ENCODE data around the gene PYGM.

Gene PYGM

GRCh38 chr11:64715110-64715509 is 44.7 kb downstream of the PYGM start:
- Histone ChIP-seq H3K27me3 (ENCODE audit: insufficient read depth, poor library complexity, severe bottlenecking) (peaks cover 49% of the 10 kb centered on the region), H3K27ac (replicated peaks) (no peak overlapping the region)
- no peak for TF ChIP-seq POLR2AphosphoS5 (IDR thresholded peaks at IDR 0.05; ENCODE audit: low read depth)
- no peak for TF ChIP-seq CTCF (IDR thresholded peaks at IDR 0.05; ENCODE audit: insufficient read depth, low read length)
- TF ChIP-seq SPI1 (IDR thresholded peaks at IDR 0.05; ENCODE audit: borderline replicate concordance, low read depth) = no peak
- no peak for TF ChIP-seq GABPA (IDR thresholded peaks at IDR 0.05; ENCODE audit: low read depth)

DNA sequence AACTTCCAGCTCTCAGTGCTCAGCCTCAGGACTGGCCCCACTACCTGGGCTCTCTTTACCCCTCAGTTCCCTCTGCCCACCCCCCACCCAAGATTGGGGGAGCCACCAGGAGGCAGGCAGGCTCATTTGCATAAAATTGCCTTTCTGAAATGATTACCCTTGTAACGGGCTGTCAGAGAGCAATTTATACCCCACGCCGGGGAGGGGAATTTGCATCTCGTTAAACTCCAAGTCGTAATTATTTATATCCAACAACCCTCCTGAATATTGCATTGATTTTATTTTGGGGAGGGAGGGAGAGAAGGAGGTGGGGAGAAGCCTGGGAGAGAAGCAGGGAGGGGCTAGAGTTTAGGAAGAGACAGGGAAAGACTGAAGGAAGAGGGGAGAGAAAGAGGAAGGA is 45.1 kb downstream of the PYGM start:
- no peak for DNase-seq (ENCODE audit: low read depth in 1 of 2, low spot score in 1 of 2)
- Histone ChIP-seq H3K4me3 (replicated peaks; ENCODE audit: insufficient read depth, low read length) (no peak overlapping the region), H3K27ac (replicated peaks) (no peak overlapping the region), H3K27me3 (ENCODE audit: insufficient read depth, poor library complexity, severe bottlenecking) (peaks cover 49% of the 10 kb centered on the region)
- no peak for TF ChIP-seq SPI1 (IDR thresholded peaks at IDR 0.05; ENCODE audit: borderline replicate concordance, low read depth)
- TF ChIP-seq POLR2AphosphoS5 (IDR thresholded peaks at IDR 0.05; ENCODE audit: low read depth) = no peak
- TF ChIP-seq CTCF (IDR thresholded peaks at IDR 0.05; ENCODE audit: insufficient read depth, low read length) = no peak
- TF ChIP-seq REST (IDR thresholded peaks at IDR 0.05; ENCODE audit: insufficient replicate concordance, low read depth) = no peak
- no peak for TF ChIP-seq GABPA (IDR thresholded peaks at IDR 0.05; ENCODE audit: low read depth)

More at GRCh38 chr11:64715110-64715509, 44.7 kb downstream of the PYGM start:
- DNase-seq (ENCODE audit: low read depth in 1 of 2, low spot score in 1 of 2) = no peak
- H3K4me3 ChIP-seq (replicated peaks; ENCODE audit: insufficient read depth, low read length) = no peak overlapping the region

DNA sequence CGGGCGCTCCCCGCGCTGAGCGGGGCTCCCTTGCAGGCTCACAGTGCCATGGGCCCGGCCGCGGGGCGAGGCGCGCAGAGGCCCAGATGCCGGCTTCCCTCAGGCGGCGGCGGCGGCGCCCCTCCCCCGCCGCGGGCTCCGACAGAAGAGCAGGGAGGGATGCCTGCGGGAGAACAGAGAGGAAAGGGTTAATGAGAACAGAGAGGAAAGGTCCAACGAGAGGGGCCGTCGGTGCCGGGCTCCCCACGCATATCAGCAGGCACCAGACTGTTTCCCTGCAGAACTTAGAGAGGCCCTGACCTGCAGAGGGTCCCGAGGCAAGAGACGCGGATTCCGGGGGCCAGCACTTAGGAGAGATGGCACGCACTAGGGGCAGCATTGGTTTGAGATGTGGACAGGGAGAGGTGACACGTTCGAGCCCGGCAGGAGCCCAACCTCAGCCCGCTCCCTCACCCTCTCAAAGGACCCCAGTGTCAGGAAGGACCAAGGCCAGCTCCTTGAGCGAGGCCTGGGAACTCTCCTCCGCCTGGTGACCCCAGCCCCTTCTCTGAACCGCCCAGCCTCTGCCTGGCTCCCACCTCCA is 45.9 kb downstream of the PYGM start:
- no peak for DNase-seq (ENCODE audit: low read depth in 1 of 2, low spot score in 1 of 2)
- H3K4me3 ChIP-seq (replicated peaks; ENCODE audit: insufficient read depth, low read length) = no peak overlapping the region
- H3K27me3 ChIP-seq (ENCODE audit: insufficient read depth, poor library complexity, severe bottlenecking) = peaks cover 49% of the 10 kb centered on the region
- H3K27ac ChIP-seq (replicated peaks) = no peak overlapping the region
- no peak for TF ChIP-seq SPI1 (IDR thresholded peaks at IDR 0.05; ENCODE audit: borderline replicate concordance, low read depth)
- peak; percentile 72 for TF ChIP-seq REST (IDR thresholded peaks at IDR 0.05; ENCODE audit: insufficient replicate concordance, low read depth)

DNA sequence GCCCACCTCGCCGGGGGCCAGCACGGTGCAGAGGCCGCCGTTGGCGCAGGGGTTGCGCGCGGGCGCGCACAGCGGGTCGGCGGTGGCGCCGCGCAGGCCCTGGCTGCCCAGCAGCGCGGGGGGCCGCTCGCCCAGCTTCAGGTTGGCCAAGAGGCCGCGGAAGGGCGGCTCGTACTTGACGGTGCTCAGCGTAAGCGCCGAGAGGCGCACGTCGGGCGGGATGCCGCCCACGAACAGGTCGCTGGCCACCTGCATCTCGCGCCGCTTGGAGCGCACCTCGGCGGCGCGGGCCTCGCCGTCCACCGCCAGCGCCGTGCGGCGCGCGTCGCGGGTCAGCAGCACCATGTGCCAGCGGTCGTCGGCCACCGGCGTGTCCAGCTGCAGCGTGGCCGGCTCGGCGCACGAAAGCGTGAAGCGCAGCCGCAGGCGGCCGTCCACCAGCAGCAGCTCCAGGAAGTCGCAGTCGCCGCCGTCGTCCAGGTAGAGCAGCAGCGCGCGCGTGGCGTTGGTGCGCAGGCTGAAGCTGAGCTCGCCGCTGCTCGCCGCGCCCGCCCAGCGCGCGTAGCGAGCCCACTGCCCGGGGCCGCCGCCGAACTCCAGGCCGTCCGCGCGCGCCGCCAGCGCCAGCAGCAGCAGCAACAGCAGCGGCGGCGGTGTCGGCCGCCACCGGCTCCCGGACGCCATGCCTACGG is 46.6 kb downstream of the PYGM start:
- Histone ChIP-seq H3K4me3 (replicated peaks; ENCODE audit: insufficient read depth, low read length) (no peak overlapping the region), H3K27me3 (ENCODE audit: insufficient read depth, poor library complexity, severe bottlenecking) (peaks cover 49% of the 10 kb centered on the region)
- TF ChIP-seq GABPA (IDR thresholded peaks at IDR 0.05; ENCODE audit: low read depth) (no peak), REST (IDR thresholded peaks at IDR 0.05; ENCODE audit: insufficient replicate concordance, low read depth) (no peak), CTCF (IDR thresholded peaks at IDR 0.05; ENCODE audit: insufficient read depth, low read length) (no peak), SPI1 (IDR thresholded peaks at IDR 0.05; ENCODE audit: borderline replicate concordance, low read depth) (no peak), POLR2AphosphoS5 (IDR thresholded peaks at IDR 0.05; ENCODE audit: low read depth) (no peak)

More for the DNA sequence above, 46.6 kb downstream of the PYGM start:
- no peak overlapping the region for H3K27ac ChIP-seq (replicated peaks)
- peak in 1 of 2 experiments; percentile 30 for DNase-seq (ENCODE audit: low read depth in 1 of 2, low spot score in 1 of 2)

All from HL-60 (cell line).